Upper lobe of right lung (tissue), 1 donor: ENCODE results near the gene SLC46A1. TPM values are rescaled to one million over a fixed set of nuclear protein-coding genes. Genes with fewer than 3 reads are reported as not detected.

ENCODE experiments used
- ATAC-seq: fragments of 200-7000 bp; cut with Tn5 transposase; one replicate; pipeline ENCODE4 v1.9.1; 2020; ENCODE audit warnings: mild to moderate bottlenecking, moderate library complexity
- DNase-seq: peaks from one replicate; pipeline ENCODE4 v3.0.0-alpha.2; 2020
- H3K27ac ChIP-seq: fragments of 200-600 bp; one replicate; pipeline ENCODE4 v1.8.0; 2022
- H3K27me3 ChIP-seq: fragments of 200-600 bp; one replicate; pipeline ENCODE4 v1.8.0; 2022; ENCODE audit warnings: mild to moderate bottlenecking
- H3K36me3 ChIP-seq: fragments of 200-600 bp; one replicate; pipeline ENCODE4 v1.8.0; 2022
- H3K4me1 ChIP-seq: fragments of 200-600 bp; one replicate; pipeline ENCODE4 v1.8.0; 2022
- H3K4me3 ChIP-seq: fragments of 200-600 bp; one replicate; pipeline ENCODE4 v1.8.0; 2022; ENCODE audit warnings: mild to moderate bottlenecking
- H3K9me3 ChIP-seq: fragments of 200-600 bp; one replicate; pipeline ENCODE4 v1.8.0; 2022
- intact Hi-C: fragments of 100-400 bp; cut with DNase I; formaldehyde crosslinking; loops from one replicate; pipeline ENCODE4 v1.11.0; 2022
- microRNA-seq: library from miRNA; unstranded; fragments of <30 nt; microRNA quantifications from one replicate; pipeline ENCODE4 v1.2.0, GENCODE V29; 2020; ENCODE audit warnings: borderline microRNAs expressed
- total RNA-seq: library from RNA; stranded (reverse); fragmentation: NEBNext Ultra II Directional; extraction: Animal tissue kit (Norgen Biotek cat#: 25700); gene quantifications from one replicate; pipeline ENCODE4 v1.2.1, GENCODE V29; 2021
- TF ChIP-seq, protein P1 (sequence below): fragments of 200-600 bp; IDR thresholded peaks from one replicate; pipeline ENCODE4 v1.8.0; 2022; ENCODE audit warnings: antibody characterized with exemption
- donor health status: DM: no; HTN: yes; CAD: no; lungs with severe emphysema.

The SLC46A1 gene
- total RNA-seq, 1 donor from 2014 or later, result 17.0 TPM

GRCh38 chr17:28346746-28347246 lies 59.2 kb downstream of the SLC46A1 start:
- Histone ChIP-seq H3K4me3 (no peak overlapping the region), H3K27ac (peak overlapping the region; percentile 8), H3K36me3 (peaks cover 100% of the 10 kb centered on the region), H3K27me3 (no peaks in the 10 kb centered on the region), H3K4me1 (peaks cover 15% of the 10 kb centered on the region), H3K9me3 (no peaks in the 10 kb centered on the region)
- intact Hi-C loops, result no loop called here
- peak; percentile 23 for ATAC-seq
- TF ChIP-seq, protein P1, sequence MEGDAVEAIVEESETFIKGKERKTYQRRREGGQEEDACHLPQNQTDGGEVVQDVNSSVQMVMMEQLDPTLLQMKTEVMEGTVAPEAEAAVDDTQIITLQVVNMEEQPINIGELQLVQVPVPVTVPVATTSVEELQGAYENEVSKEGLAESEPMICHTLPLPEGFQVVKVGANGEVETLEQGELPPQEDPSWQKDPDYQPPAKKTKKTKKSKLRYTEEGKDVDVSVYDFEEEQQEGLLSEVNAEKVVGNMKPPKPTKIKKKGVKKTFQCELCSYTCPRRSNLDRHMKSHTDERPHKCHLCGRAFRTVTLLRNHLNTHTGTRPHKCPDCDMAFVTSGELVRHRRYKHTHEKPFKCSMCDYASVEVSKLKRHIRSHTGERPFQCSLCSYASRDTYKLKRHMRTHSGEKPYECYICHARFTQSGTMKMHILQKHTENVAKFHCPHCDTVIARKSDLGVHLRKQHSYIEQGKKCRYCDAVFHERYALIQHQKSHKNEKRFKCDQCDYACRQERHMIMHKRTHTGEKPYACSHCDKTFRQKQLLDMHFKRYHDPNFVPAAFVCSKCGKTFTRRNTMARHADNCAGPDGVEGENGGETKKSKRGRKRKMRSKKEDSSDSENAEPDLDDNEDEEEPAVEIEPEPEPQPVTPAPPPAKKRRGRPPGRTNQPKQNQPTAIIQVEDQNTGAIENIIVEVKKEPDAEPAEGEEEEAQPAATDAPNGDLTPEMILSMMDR, result peak; percentile 40
- peak; percentile 51 for DNase-seq

DNA sequence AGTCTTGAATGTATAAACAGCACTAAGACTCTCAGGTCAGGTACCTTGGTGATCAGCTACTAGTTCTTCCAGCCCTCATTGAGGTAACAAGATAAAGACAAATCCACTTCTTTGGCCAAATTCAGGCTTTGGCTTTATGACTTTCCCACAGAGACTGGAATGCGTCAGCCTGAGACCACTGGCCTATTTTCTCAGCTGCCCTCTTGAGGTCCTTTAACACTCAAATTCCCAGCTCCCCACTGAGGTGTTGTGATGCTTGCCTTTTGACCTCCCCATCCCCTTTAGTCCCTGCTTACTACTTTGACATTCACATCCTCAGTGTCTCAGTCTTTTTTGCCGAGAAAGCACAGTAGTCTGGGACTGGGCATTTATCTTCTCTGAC lies 59.8 kb downstream of the SLC46A1 start:
- TF ChIP-seq, protein P1, result no peak
- Histone ChIP-seq H3K27ac (peak overlapping the region; percentile 8), H3K9me3 (no peaks in the 10 kb centered on the region), H3K36me3 (peaks cover 100% of the 10 kb centered on the region), H3K4me3 (no peak overlapping the region), H3K27me3 (no peaks in the 10 kb centered on the region), H3K4me1 (peaks cover 15% of the 10 kb centered on the region)
- DNase-seq (peak; percentile 4), ATAC-seq (no peak)
- intact Hi-C loops, result no loop called here

DNA sequence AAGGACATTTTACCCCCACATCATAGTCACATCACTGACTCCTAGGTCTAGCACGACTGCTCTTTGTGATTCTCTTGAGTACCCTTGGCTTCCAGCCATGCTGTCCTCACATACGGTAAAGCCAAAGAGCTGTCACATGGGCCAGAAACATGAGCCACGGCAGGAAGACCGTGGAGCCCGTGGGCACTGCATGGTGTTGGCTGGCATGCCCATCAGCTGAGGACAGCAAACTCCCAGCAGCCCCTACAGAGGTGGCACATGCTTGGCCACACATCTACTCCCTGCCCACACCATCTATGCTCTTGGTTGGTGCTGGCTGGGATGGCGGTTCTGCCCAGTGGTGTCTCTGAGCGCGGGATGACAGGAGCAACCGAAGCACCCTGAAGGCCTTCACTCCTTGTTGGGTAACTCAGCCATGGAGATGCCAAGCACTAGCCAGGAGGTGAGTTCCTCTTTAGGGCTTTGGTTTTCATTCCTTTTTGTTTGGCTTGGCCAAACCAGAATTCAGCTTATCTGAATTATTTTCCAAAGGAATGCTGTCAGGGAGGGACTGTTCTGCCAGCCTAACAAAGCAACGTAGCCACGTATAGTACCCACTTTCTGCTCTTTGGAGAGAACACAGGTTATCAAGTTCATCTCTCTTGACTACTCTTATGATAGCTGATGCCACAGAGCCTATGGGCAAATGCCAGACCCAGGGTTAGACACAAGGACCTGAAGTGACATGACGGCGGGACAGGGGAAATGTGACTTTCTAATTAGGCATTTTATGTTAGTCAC lies 60.4 kb downstream of the SLC46A1 start:
- Histone ChIP-seq H3K27me3 (no peaks in the 10 kb centered on the region), H3K4me3 (no peak overlapping the region), H3K9me3 (no peaks in the 10 kb centered on the region), H3K4me1 (peaks cover 15% of the 10 kb centered on the region), H3K36me3 (peaks cover 100% of the 10 kb centered on the region), H3K27ac (no peak overlapping the region)
- DNase-seq (no peak), ATAC-seq (peak; percentile 70)
- TF ChIP-seq, protein P1, result no peak
- intact Hi-C loops, result no loop called here

Small RNA genes within 50 kb of the gene (microRNA-seq; reads per million reads assigned to microRNA genes)
- 0.50 reads per million for gene MIR4723

Other genes starting within 250 kb of the SLC46A1 start
- gene TMEM97, start 87.0 kb downstream of the SLC46A1 start, total RNA-seq, result 64.4 TPM
- 33.3 TPM for gene IFT20, start 70.7 kb downstream of the SLC46A1 start, total RNA-seq
- gene TNFAIP1, start 70.5 kb downstream of the SLC46A1 start, total RNA-seq, result 82.7 TPM
- 55.3 TPM for gene POLDIP2, start 48.7 kb downstream of the SLC46A1 start, total RNA-seq
- not detected for gene SEBOX, start 41.0 kb downstream of the SLC46A1 start, total RNA-seq
- gene VTN, start 35.9 kb downstream of the SLC46A1 start, total RNA-seq, result 1.3 TPM
- 14.4 TPM for gene SARM1, start 34.5 kb downstream of the SLC46A1 start, total RNA-seq
- gene SLC13A2, start 67.4 kb upstream of the SLC46A1 start, total RNA-seq, result 0.87 TPM
- gene FOXN1, start 100.1 kb upstream of the SLC46A1 start, total RNA-seq, result 0.35 TPM
- gene UNC119, start 146.4 kb upstream of the SLC46A1 start, total RNA-seq, result 22.7 TPM
- gene PIGS, start 165.3 kb upstream of the SLC46A1 start, total RNA-seq, result 43.0 TPM
- gene ALDOC, start 170.7 kb upstream of the SLC46A1 start, total RNA-seq, result 10.5 TPM
- 3.2 TPM for gene SPAG5, start 192.8 kb upstream of the SLC46A1 start, total RNA-seq
- gene RSKR, start 208.0 kb upstream of the SLC46A1 start, total RNA-seq, result 12.3 TPM
- 145 TPM for gene BLTP2, start 238.9 kb upstream of the SLC46A1 start, total RNA-seq